ENCODE data around the gene CHRNG. TPM values are rescaled to one million over a fixed set of nuclear protein-coding genes. Genes with fewer than 3 reads are reported as not detected.

The CHRNG gene
- total RNA-seq, 1 donor from 2014 or later, result not detected

DNA sequence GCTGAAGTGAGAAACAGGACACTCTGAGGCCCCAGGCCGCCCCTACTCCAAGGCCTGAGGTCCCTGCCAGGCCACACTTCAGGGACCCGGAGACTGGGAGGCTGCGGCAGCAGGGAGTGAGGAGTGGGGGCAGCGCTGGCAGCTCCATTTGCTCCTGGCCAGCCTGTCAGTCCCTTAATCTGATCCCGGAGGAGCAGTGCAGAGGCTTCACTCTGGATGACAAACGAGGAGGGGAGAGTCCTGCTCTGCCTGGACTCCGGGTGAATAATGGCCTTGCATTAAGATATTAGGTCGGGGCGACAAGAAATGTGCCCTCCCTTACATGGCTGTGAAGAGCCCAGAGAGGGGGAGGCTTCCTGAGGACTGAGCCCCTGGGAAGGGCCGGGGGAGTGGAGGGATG is 33.6 kb upstream of the CHRNG start:
- no peak for DNase-seq (ENCODE audit: low spot score)

DNA sequence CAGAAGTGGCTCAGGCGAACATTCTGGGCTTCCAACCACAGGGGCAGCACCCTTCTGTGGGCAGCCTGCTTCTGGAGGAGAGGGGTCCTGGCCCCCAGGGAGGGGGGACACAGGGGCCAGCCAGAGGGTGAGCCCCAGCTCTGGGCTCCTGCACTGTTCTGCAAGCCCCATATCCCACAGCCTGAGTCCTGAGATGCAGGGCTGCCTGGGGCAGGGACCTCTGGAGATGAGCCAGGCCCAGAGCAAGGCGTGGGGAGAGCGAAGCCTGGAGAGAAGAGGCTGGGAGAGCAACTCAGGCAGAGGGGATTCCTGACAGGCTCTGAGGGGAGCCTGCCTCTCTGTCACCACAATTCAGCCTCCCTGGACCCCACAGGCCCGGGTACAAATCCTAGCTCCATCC is 32.8 kb upstream of the CHRNG start:
- no peak for DNase-seq (ENCODE audit: low spot score)

DNA sequence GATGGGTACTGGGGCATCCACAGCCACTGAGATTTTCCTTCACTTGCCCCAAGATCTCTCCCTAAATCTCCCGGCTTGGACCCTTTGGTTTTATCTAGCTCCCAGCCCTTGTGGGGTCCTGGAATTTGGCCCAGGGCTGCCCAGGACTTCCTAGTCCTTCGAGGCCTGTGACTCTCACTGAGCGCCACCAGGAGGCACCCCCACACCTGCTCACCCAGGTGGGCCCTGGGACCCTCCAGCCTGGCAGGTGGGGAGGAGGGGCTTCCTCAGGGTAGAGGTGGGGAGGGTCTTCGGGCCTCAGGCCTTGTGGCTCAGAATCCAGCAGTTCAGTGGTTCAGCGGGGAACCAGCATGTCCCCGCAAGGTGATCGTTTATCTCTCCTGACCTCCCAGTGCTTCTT is 31.2 kb upstream of the CHRNG start:
- no peak for DNase-seq (ENCODE audit: low spot score)

- DNase-seq (ENCODE audit: low spot score), result no peak
Observed at GRCh38 chr2:232511336-232511890, 28.1 kb upstream of the CHRNG start.

GRCh38 chr2:232512602-232513001 is 26.9 kb upstream of the CHRNG start:
- no peak for DNase-seq (ENCODE audit: low spot score)

GRCh38 chr2:232513353-232513752 is 26.1 kb upstream of the CHRNG start:
- no peak for DNase-seq (ENCODE audit: low spot score)

- DNase-seq (ENCODE audit: low spot score), result no peak
Observed at GRCh38 chr2:232515639-232516038, 23.9 kb upstream of the CHRNG start.

- DNase-seq (ENCODE audit: low spot score), result no peak
Observed at GRCh38 chr2:232516551-232516950, 22.9 kb upstream of the CHRNG start.

GRCh38 chr2:232518844-232519243 is 20.6 kb upstream of the CHRNG start:
- no peak for DNase-seq (ENCODE audit: low spot score)

- no peak for DNase-seq (ENCODE audit: low spot score)
Observed at GRCh38 chr2:232519581-232520438, 19.7 kb upstream of the CHRNG start, which contains the start of gene PRSS56. Gene PRSS56 (plus strand): TSS chr2:232520388. CDS start chr2:232520599, 211 bp downstream.

GRCh38 chr2:232520489-232520888 is 19.0 kb upstream of the CHRNG start:
- no peak for DNase-seq (ENCODE audit: low spot score)

GRCh38 chr2:232521098-232521497 is 18.4 kb upstream of the CHRNG start:
- no peak for DNase-seq (ENCODE audit: low spot score)

- DNase-seq (ENCODE audit: low spot score), result no peak
Observed at GRCh38 chr2:232521959-232522622, 17.4 kb upstream of the CHRNG start.

GRCh38 chr2:232522623-232523401 is 16.7 kb upstream of the CHRNG start:
- DNase-seq (ENCODE audit: low spot score), result no peak

DNA sequence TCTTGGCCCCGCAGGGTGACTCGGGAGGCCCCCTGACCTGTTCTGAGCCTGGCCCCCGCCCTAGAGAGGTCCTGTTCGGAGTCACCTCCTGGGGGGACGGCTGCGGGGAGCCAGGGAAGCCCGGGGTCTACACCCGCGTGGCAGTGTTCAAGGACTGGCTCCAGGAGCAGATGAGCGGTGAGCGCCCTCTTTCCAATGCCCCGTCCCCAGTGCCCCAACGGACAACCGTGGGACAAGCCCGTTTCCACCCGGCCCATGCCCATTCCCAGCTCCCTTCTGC is 16.1 kb upstream of the CHRNG start:
- no peak for DNase-seq (ENCODE audit: low spot score)

GRCh38 chr2:232523682-232524597 is 15.6 kb upstream of the CHRNG start:
- no peak for DNase-seq (ENCODE audit: low spot score)

- DNase-seq (ENCODE audit: low spot score), result no peak
Observed at GRCh38 chr2:232524771-232525170, 14.7 kb upstream of the CHRNG start.

DNA sequence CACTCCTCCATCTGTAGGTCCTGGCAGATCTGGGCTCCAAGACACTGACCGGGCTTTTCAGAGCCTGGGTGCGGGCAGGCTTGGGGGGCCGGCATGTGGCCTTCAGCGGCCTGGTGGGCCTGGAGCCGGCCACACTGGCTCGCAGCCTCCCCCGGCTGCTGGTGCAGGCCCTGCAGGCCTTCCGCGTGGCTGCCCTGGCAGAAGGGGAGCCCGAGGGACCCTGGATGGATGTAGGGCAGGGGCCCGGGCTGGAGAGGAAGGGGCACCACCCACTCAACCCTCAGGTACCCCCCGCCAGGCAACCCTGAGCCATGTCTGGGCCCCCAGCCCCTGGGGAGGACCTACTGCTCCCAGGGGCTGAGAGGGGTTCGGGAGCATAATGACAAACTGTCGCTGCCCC is 14.3 kb upstream of the CHRNG start:
- DNase-seq (ENCODE audit: low spot score), result no peak

DNA sequence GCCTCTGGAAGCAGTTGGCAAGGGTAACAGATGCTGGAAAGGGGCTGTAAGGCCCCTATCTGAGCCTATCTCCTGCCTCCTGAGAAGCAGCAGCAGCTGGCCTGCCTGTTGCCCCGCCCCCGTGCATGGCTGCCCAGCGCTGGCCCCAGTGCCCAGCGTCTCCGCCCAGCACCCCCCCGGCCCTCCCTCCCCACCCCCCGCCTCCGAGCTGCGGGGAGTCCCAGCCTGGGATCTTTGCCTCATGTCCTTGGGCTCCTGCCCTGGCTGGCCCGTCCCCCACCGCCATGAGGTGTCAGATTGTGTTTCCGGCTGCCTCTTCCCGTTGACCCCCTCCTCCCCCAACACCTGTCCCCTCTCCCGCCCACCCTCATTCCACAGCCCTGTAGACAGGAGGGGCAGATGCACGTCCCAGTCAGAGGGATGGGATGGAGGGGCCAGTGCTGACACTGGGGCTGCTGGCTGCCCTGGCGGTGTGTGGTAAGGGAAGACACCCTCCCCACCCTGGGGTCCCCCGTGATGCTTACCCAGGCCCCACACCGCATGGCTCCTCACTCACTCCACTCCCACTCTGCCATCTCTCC is 13.6 kb upstream of the CHRNG start, which contains the start of gene CHRND:
Gene CHRND, plus strand, starts transcription at position 370 of the 581 bp plus-strand sequence. Its CDS starts 56 bp downstream, at position 426.
- no peak for DNase-seq (ENCODE audit: low spot score)

DNA sequence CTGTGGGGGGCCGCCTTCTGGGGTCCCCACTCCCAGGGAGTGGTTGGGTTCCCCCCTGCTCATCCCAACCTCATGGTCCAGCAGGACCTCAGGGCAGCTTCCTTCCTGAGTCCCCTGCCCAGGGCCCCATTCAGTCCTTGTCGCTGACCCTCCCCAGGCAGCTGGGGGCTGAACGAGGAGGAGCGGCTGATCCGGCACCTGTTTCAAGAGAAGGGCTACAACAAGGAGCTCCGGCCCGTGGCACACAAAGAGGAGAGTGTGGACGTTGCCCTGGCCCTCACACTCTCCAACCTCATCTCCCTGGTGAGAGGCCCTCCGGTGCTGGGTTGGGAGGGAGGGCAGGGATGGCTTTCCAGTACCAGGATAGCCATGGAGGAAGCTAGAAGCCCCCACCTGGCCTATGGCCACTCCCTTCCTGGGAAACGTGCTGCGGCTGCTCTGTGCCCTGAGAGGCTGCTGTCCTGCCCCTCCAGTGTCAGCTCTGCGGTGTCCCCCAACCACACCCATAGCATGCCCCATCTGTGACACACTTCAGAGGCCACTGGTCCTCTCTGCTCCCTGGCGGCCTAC is 13.0 kb upstream of the CHRNG start:
- no peak for DNase-seq (ENCODE audit: low spot score)
